Muscle layer of colon (tissue), 2 donors: ENCODE results near the gene TXNDC11.

Experiments used
- H3K27ac ChIP-seq: one replicate; pipeline ENCODE4 v1.7.0; 2013; ENCODE audit warnings: low read depth, mild to moderate bottlenecking, low read length, moderate library complexity
- H3K27me3 ChIP-seq, 2 donors: one replicate each; pipeline ENCODE4 v1.7.0; 2013; ENCODE audit warnings: low read length in 2 of 2, mild to moderate bottlenecking in 2 of 2; ENCODE audit not compliant: insufficient read depth in 2 of 2, control insufficient read depth in 1 of 2
- H3K36me3 ChIP-seq: one replicate; pipeline ENCODE4 v1.7.0; 2013; ENCODE audit warnings: mild to moderate bottlenecking, low read length; ENCODE audit not compliant: insufficient read depth
- H3K4me1 ChIP-seq: one replicate; pipeline ENCODE4 v1.7.0; 2013; ENCODE audit warnings: mild to moderate bottlenecking, low read length; ENCODE audit not compliant: insufficient read depth
- H3K4me3 ChIP-seq, 2 donors: one replicate each; pipeline ENCODE4 v1.7.0; 2013; ENCODE audit warnings: low read length in 2 of 2, low read depth in 1 of 2, mild to moderate bottlenecking in 1 of 2, moderate library complexity in 1 of 2
- H3K9ac ChIP-seq: one replicate; pipeline ENCODE4 v1.7.0; 2013; ENCODE audit warnings: low read length
- H3K9me3 ChIP-seq: one replicate; pipeline ENCODE4 v1.7.0; 2013; ENCODE audit warnings: mild to moderate bottlenecking, low read length
- donor health status: abdominal sarcoma.
- donor health status: Adenocarcinoma of cecum.

Gene TXNDC11

DNA sequence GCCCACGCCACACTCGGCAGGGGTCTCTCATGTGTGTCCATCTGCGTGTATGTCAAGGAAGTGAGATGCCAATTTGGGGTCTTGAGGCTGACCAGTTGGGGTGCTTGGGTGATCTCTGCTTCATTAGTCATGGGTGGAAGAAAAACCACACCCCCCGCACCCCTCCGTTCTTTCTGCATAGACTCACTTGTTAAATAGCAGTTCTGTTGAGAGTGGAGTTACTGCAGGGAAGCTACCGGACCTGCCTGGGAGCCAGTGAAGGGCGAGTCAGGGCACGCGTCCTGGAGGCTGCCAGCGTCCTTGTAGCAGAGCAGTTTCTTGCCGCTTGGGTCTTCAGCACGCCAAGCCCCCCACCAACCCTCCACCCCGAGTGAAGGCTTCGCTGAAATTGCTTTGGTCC, 65.9 kb downstream of the TXNDC11 start:
- Histone ChIP-seq H3K36me3 (peaks cover 40% of the 10 kb centered on the region), H3K9ac (no peak overlapping the region), H3K4me1 (peaks cover 43% of the 10 kb centered on the region), H3K27ac (no peak overlapping the region), H3K27me3 (no peaks in the 10 kb centered on the region), H3K9me3 (no peaks in the 10 kb centered on the region), H3K4me3 (no peak overlapping the region)

DNA sequence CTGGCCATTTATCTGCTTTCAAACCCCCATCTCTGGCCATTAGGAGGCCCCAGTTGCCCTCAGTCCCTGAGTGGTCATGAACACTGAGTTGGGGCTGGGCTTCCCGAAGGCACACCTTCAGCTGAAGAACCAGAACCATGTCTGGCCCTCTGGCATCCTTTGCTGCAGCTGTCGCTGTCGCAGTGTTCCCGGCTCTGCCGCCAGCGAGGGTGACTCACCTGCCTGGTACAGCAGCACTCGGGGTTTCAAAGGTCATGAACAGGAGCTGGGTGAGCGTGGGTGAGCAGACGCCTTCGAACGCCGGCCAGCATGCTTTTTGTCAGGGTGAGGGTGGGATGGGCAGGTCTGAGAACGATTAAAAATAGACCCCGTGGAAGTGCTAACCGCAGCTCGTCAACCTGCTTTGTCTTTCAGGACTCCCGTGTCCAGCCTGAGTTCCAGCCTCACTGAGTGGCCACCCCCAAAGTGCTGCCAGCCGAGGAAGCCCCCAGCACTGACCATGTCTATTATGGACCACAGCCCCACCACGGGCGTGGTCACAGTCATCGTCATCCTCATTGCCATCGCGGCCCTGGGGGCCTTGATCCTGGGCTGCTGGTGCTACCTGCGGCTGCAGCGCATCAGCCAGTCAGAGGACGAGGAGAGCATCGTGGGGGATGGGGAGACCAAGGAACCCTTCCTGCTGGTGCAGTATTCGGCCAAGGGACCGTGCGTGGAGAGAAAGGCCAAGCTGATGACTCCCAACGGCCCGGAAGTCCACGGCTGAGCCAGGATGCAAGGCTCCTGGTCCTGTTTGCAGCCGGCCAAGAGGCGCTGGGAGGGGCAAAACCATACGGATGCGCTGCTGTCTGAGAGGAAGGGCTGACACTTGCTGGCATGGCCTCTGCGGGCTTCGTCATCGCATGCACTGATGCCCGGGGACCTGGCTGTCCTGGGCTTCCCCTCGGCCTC, 66.8 kb downstream of the TXNDC11 start:
- H3K4me1 ChIP-seq, result peaks cover 40% of the 10 kb centered on the region
- H3K36me3 ChIP-seq, result peaks cover 40% of the 10 kb centered on the region
- no peaks in the 10 kb centered on the region for H3K9me3 ChIP-seq
- no peaks in the 10 kb centered on the region for H3K27me3 ChIP-seq
- H3K9ac ChIP-seq, result no peak overlapping the region
- H3K27ac ChIP-seq, result no peak overlapping the region
- H3K4me3 ChIP-seq, result no peak overlapping the region

DNA sequence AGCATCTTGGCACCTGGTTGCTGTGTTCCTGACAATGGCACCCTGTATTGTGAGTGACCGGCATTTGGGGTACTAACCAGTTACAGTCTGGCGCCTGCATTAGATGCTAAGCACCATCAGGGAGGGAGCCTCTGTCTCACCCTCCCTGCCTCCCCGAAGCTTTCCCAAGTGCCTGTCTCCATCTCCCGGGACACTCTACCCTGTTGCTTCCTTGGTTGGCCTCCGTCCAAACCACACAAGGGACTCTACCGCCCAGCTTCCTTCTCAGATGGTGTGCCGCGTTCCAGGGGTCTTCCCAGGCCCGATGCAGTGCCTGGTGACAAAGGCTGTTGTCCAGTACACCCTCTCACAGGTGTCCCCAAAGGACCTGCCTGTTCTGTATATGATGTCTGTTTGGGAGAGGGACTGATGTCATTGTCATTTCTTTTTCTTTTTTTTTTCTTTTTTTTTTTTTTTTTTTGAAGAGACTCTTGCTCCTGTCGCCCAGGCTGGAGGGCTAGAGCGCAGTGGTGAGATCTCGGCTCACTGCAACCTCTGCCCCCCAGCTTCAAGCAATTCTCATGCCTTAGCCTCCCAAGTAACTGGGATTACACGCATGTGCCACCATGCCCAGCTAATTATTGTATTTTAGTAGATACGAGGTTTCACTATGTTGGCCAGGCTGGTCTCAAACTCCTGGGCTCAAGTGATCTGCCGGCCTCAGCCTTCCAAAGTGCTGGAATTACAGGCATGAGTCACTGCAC, 67.7 kb downstream of the TXNDC11 start:
- Histone ChIP-seq H3K9me3 (no peaks in the 10 kb centered on the region), H3K4me1 (peaks cover 48% of the 10 kb centered on the region), H3K9ac (no peak overlapping the region), H3K4me3 (no peak overlapping the region), H3K36me3 (peaks cover 35% of the 10 kb centered on the region), H3K27me3 (no peaks in the 10 kb centered on the region), H3K27ac (no peak overlapping the region)

DNA sequence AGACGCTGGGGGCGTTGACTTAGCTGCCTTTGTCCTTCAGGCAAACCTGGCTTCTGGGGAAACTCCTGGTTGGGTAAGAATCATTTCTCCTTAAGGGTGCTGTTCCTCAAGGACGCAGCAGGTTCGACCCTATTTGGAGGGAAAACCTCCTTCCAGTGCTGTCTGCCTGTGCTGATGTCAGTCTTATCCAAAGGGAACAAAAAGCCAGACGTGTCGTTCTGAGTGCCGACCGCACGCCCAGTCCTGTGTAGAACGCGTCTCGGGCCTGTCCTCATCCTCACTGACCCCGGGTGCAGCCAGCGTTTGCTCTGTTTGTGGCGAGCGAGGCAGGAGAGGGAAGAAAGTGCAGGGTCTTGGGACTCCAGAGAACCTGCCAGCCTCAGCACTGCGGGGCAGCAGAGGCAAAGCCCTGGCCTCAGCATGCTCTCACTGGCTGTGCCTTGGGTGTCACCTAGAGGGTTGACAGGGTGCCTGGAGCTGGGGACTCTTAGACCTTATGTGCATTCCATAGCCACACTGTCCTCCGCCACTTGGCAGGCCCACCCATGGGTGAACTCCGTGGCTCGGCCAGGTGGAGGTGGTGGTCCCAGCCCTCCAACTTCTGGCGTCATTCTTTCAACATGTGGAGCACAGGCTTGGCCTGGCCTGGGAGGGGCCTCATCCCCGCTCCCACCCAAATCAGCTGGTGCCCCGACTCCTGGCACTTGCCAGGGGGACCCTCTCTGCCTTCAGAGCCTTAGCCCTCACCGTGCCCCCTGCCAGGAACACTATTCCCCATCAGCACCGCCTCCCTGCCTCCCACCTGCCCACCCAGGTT, 68.4 kb downstream of the TXNDC11 start:
- Histone ChIP-seq H3K9me3 (no peaks in the 10 kb centered on the region), H3K27ac (no peak overlapping the region), H3K4me3 (no peak overlapping the region), H3K36me3 (peaks cover 29% of the 10 kb centered on the region), H3K4me1 (peaks cover 49% of the 10 kb centered on the region), H3K9ac (no peak overlapping the region), H3K27me3 (no peaks in the 10 kb centered on the region)

DNA sequence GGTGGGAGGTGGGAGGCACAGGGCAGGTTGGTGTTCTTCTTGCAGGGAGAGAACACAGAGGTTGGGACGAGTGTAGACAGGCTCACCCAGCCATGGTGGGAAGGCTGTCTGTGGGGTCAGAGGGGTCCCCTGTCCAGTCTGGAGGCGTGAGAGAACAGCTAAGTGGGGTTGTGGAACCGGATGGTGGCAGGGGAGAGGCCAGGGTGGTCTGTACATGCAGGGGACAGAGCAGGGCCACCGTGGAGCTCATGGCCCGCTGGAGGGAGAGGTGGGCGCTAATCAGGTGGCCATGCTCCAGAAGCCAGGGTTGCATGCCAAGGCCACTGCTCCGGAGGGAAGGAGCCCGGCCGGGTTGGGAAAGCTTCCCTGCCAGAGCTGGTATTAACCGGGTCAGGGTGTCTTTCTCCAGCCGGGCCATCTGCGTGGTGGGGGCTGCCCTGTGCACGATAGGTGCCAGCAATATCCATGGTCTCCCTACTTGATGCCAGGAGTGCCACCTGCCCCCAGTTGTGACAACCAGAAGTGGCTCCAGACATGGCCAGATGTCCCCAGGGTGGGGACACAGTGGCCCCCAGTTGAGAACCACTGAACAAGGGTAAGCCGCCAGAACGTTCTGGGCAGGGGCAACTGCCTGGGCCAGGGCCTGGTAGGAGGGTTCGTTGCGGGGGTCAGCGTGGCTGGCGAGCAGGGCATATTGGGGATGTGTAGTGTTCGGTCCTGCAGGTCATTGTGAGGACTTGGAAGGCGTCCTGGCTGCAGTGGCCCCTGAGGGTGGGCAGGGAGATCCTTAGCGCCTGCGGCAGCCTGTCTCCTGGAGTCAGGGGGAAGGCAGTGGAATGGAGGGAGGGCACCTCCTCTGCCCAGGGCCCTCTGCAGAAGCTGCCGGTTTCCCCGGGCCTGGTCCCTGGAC, 69.3 kb downstream of the TXNDC11 start:
- Histone ChIP-seq H3K36me3 (peaks cover 27% of the 10 kb centered on the region), H3K4me1 (peaks cover 46% of the 10 kb centered on the region), H3K9me3 (no peaks in the 10 kb centered on the region), H3K27me3 (no peaks in the 10 kb centered on the region), H3K9ac (no peak overlapping the region), H3K27ac (peak overlapping the region; percentile 30), H3K4me3 (no peak overlapping the region)

DNA sequence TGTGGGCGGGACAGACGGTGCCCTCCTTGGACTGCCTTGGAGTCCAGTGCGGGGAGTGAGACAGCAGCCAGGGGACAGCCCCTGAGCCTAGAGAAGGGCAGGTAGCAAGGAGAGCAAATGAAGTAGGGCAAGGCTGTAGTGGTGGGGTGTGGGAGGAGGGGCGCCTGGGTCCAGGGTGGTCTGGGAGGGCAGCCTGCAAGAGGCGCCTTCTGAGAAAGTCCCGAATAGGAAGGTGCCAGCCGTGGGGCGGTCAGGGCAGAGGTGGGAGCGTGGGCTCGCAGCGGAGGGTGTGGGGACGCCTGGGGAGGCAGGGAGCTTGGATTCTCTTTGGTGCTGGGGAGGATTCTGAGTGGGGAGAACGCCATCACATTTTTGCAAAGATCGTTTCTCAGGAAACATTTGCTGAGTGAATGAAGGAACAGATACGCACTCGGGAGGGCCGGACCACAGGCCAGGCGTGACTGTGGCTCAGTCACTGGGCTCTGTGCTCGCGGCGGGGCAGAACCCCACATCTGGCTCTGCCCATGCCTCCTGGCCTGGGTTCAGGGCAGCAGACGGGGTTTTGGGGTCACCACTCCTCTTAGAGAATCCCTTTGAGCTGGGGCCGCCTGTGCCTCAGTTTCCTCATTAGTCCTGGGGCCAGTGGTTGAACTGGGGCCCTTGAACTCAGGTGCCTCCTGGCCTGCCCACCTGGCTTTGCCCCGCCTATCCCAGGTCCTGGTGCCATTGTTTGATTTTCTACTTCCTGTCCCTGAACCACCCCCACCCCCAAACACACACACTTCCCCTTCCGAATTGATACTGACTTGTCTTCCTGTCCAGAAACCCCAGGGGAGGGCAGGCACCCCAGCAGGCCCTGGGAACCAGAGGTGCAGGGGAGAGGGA, 70.2 kb downstream of the TXNDC11 start:
- Histone ChIP-seq H3K36me3 (peaks cover 18% of the 10 kb centered on the region), H3K27ac (no peak overlapping the region), H3K9me3 (no peaks in the 10 kb centered on the region), H3K4me1 (peaks cover 45% of the 10 kb centered on the region), H3K9ac (no peak overlapping the region), H3K27me3 (no peaks in the 10 kb centered on the region), H3K4me3 (no peak overlapping the region)

DNA sequence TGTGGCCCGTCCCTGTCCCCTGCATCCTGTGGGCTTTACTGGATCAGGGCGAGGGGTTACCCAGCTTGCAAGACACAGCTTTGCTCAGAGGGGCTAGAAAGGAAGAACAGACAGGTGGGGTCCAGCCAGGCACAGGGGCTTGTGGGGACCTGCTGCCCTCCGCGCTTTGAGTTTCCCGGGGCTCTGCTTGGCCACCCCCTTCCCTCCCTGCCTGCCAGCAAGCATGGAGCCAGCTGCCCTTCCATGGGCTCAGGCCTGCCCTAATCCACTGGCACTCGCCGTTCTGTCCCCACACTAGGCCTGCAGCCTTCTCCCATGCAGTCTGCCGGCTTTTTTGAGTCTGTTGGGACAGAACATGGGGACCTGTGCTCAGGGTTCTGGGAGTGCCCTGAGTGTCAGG, 71.0 kb downstream of the TXNDC11 start:
- Histone ChIP-seq H3K27ac (no peak overlapping the region), H3K36me3 (peaks cover 11% of the 10 kb centered on the region), H3K9me3 (no peaks in the 10 kb centered on the region), H3K4me1 (peaks cover 46% of the 10 kb centered on the region), H3K27me3 (no peaks in the 10 kb centered on the region), H3K4me3 (no peak overlapping the region), H3K9ac (no peak overlapping the region)

DNA sequence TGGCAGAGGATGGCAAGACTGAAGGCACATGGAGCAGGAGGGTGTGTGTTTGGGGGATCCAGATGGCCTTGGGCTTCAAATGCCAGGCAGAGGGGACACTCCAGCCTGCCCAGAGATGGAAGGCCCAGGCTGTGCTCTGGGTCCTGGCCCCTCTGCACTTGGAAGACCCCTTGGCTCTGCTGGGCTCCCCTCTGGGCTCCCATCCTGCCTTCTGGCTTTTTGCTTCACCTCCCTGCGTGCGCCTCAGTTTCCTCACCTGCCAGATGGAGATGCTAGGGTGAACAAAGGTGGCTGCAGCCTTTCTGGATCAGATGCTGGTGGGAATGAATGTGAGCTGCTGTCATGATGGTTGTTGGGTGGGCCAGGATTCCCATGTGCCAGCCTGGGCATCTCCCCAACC, 71.4 kb downstream of the TXNDC11 start:
- Histone ChIP-seq H3K36me3 (peaks cover 7% of the 10 kb centered on the region), H3K27me3 (no peaks in the 10 kb centered on the region), H3K4me3 (no peak overlapping the region), H3K27ac (no peak overlapping the region), H3K4me1 (peaks cover 46% of the 10 kb centered on the region), H3K9me3 (no peaks in the 10 kb centered on the region), H3K9ac (no peak overlapping the region)

DNA sequence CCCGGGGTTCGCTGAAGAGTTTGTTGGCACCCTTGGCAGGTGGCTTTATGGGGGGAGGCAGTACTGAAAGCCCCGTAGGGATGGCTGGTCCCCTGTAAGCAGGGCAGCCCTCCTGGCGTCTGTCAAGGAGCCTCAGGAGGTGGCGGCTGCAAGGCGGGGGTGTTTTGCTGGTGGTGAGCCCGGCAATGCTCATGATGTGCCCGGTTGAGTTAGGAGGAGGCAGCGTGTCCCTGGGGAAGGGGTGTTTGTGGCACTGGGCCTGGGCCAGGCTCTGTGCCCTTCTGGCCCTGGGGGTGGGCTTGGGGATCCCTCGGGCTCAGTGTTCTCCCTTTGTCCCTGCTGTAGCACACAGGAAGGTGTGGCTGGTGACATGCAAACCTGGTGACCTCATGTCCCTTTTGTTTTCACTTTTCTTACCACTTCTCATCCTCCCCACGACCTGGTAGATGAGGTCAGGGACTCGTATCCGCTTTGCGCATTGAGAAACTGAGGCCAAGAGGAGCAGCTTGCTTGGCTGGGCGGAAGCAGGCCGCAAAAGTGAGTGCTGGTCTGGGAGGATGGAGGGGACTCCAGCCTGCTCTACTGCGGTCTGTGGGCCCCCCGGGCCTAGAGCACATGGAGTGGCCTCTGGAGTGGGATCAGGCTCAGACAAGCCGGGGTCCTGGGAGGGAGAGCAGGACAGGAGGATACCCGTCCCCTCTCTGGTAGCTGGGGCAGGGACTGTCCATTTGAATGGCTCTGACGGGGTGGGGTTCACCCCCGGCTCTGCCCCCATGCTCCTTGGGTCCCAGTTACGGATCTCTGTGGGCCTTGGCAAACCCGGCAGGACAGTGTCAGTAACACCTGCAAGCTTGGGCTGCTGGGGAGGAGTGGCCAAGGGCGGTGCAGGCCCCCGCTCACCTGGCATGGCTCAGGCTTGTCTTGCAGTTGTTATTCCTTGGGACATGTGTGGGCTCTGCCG, 72.2 kb downstream of the TXNDC11 start:
- Histone ChIP-seq H3K9ac (no peak overlapping the region), H3K9me3 (no peaks in the 10 kb centered on the region), H3K27ac (peak overlapping the region; percentile 82), H3K36me3 (no peaks in the 10 kb centered on the region), H3K4me3 (peak overlapping the region in 1 of 2 donors; percentile 46), H3K27me3 (no peaks in the 10 kb centered on the region), H3K4me1 (peaks cover 46% of the 10 kb centered on the region)
